ENCODE results near the gene AGR2.

GRCh38 chr7:16803125-16803524, 1.7 kb downstream of the AGR2 start:
- no peak for TF ChIP-seq KDM1A (IDR thresholded peaks at IDR 0.05; ENCODE audit: borderline replicate concordance)
- no peak for TF ChIP-seq CTCF (IDR thresholded peaks at IDR 0.05 in 2 of 3, conservative IDR thresholded peaks at IDR 0.05 in 1 of 3; ENCODE audit: control insufficient read depth in 2 of 3, extremely low read depth in 1 of 3, insufficient read depth in 1 of 3, low read depth in 3 of 3, low read length in 3 of 3)
- no peak for TF ChIP-seq CEBPB (IDR thresholded peaks at IDR 0.05; ENCODE audit: borderline replicate concordance in 1 of 2, low read depth in 2 of 2, low read length in 2 of 2)
- no peak for TF ChIP-seq POLR2A (IDR thresholded peaks at IDR 0.05; ENCODE audit: low read depth, low read length)
- no peak for TF ChIP-seq MAX (IDR thresholded peaks at IDR 0.05; ENCODE audit: low read depth, low read length)
- TF ChIP-seq REST (IDR thresholded peaks at IDR 0.05; ENCODE audit: low read depth, low read length) = no peak
- no peak for TF ChIP-seq SIX5 (IDR thresholded peaks at IDR 0.05; ENCODE audit: low read depth, low read length, severe bottlenecking)
- TF ChIP-seq ESRRA (IDR thresholded peaks at IDR 0.05; ENCODE audit: low read length) = no peak

All from GM12878 (cell line).